H1 (cell line): Measurements from ENCODE around the gene TMPO. TPM values are rescaled to one million over a fixed set of nuclear protein-coding genes. Genes with fewer than 3 reads are reported as not detected.

Source experiments
- CTCF ChIA-PET: fragments of 300-600 bp; sonication (Branson Sonifier 250); formaldehyde crosslinking; loops from one replicate; lab custom pipeline; 2021; ENCODE audit not compliant: partially characterized antibody; lab: Charles Lee
- POLR2A ChIA-PET: fragments of 300-600 bp; sonication (Branson Sonifier 250); formaldehyde crosslinking; loops from one replicate; lab custom pipeline; 2021; ENCODE audit warnings: inconsistent platforms; ENCODE audit not compliant: partially characterized antibody; lab: Charles Lee
- DNase-seq, 2 experiments: peaks; one replicate each; pipeline versions ENCODE4 v3.0.0 to v3.0.0-alpha.2; 2010 to 2022; ENCODE audit warnings: low spot score in 2 of 2, low read depth in 1 of 2, mixed read lengths in 1 of 2
- FAIRE-seq: peaks from 2 replicates; lab custom pipeline; 2011; peaks lifted over from hg19 to GRCh38; lab: Jason Lieb, UNC
- H2AFZ ChIP-seq: 2 replicates; pipeline ENCODE4 v1.8.1; 2012; ENCODE audit warnings: low read length, inconsistent platforms
- H2AK5ac ChIP-seq: 2 replicates; pipeline ENCODE4 v1.6.1; 2013; ENCODE audit warnings: low read depth, low read length
- H2BK120ac ChIP-seq: replicated peaks from 2 replicates; pipeline ENCODE3; 2013; ENCODE audit warnings: low read depth, low read length, inconsistent platforms
- H2BK12ac ChIP-seq: 2 replicates; pipeline ENCODE4 v1.6.1; 2013; ENCODE audit warnings: low read depth, low read length
- H2BK15ac ChIP-seq: 2 replicates; pipeline ENCODE4 v1.6.1; 2013; ENCODE audit warnings: low read length
- H2BK20ac ChIP-seq: 2 replicates; pipeline ENCODE4 v1.6.1; 2013; ENCODE audit warnings: low read length
- H2BK5ac ChIP-seq: 2 replicates; pipeline ENCODE4 v1.6.1; 2013; ENCODE audit warnings: low read depth, low read length
- H3K14ac ChIP-seq: 2 replicates; pipeline ENCODE4 v1.6.1; 2013; ENCODE audit warnings: inconsistent platforms; ENCODE audit not compliant: insufficient read length
- H3K18ac ChIP-seq: 2 replicates; pipeline ENCODE4 v1.6.1; 2013; ENCODE audit warnings: low read length; ENCODE audit errors: extremely low read depth
- H3K23ac ChIP-seq: 2 replicates; pipeline ENCODE4 v1.6.1; 2013; ENCODE audit warnings: inconsistent platforms; ENCODE audit not compliant: insufficient read length
- H3K23me2 ChIP-seq: 2 replicates; pipeline ENCODE4 v1.6.1; 2013; ENCODE audit warnings: low read depth, low read length
- H3K27ac ChIP-seq: 2 replicates; pipeline ENCODE4 v1.6.1; 2011; ENCODE audit warnings: low read depth, low read length, inconsistent platforms
- H3K27me3 ChIP-seq, 4 experiments: replicated peaks in 1 of 4; 1 replicate in 1 of 4; 2 replicates in 3 of 4; pipeline versions ENCODE4 v1.6.1 to v1.8.1; 2011 to 2013; ENCODE audit warnings: low read length in 3 of 4, mild to moderate bottlenecking in 3 of 4, inconsistent platforms in 2 of 4, mixed read lengths in 2 of 4, moderate library complexity in 1 of 4; ENCODE audit not compliant: control insufficient read depth in 3 of 4, insufficient read depth in 3 of 4; ENCODE audit errors: extremely low read depth in 1 of 4
- H3K36me3 ChIP-seq, 4 experiments: 2 replicates each; pipeline versions ENCODE4 v1.6.1 to v1.8.1; 2011 to 2013; ENCODE audit warnings: mild to moderate bottlenecking in 4 of 4, low read length in 3 of 4, moderate library complexity in 2 of 4, control low read depth in 1 of 4, inconsistent platforms in 1 of 4; ENCODE audit not compliant: insufficient read depth in 4 of 4, control insufficient read depth in 2 of 4
- H3K4ac ChIP-seq: replicated peaks from 2 replicates; pipeline ENCODE3; 2013; ENCODE audit warnings: low read length, low read depth, mixed read lengths, inconsistent platforms; ENCODE audit not compliant: insufficient read length
- H3K4me1 ChIP-seq, 4 experiments: replicated peaks in 1 of 4; 1 replicate in 1 of 4; 2 replicates in 3 of 4; pipeline versions ENCODE4 v1.6.1 to v1.8.1; 2011 to 2013; ENCODE audit warnings: low read length in 3 of 4, inconsistent platforms in 2 of 4, mixed read lengths in 1 of 4; ENCODE audit not compliant: insufficient read depth in 4 of 4, control insufficient read depth in 3 of 4
- H3K4me2 ChIP-seq, 2 experiments: 2 replicates each; pipeline versions ENCODE4 v1.6.1 to v1.8.1; 2011 to 2013; ENCODE audit warnings: low read depth in 2 of 2, low read length in 2 of 2, control low read depth in 1 of 2, inconsistent platforms in 1 of 2, mild to moderate bottlenecking in 1 of 2; ENCODE audit not compliant: insufficient read depth in 1 of 2
- H3K4me3 ChIP-seq, 4 experiments: fragments of 200-600, 300-600 bp in 1 of 4; sonication (generic), shearing (Covaris generic), sonication (Bioruptor Twin) in 1 of 4; 2 replicates each; pipeline versions ENCODE4 v1.5.1 to v1.8.1; 2011 to 2016; ENCODE audit warnings: low read length in 4 of 4, low read depth in 3 of 4, control low read depth in 2 of 4, inconsistent platforms in 2 of 4, mild to moderate bottlenecking in 2 of 4, mixed read lengths in 1 of 4, moderate library complexity in 1 of 4; ENCODE audit not compliant: insufficient read depth in 2 of 4; ENCODE audit errors: extremely low read depth in 1 of 4
- H3K56ac ChIP-seq: replicated peaks from 2 replicates; pipeline ENCODE3; 2013; ENCODE audit warnings: low read depth, mild to moderate bottlenecking, mixed read lengths, low read length, inconsistent platforms; ENCODE audit not compliant: insufficient read length
- H3K79me1 ChIP-seq: 2 replicates; pipeline ENCODE4 v1.6.1; 2013; ENCODE audit warnings: low read depth, low read length, control low read depth
- H3K79me2 ChIP-seq, 2 experiments: 2 replicates each; pipeline versions ENCODE4 v1.6.1 to v1.8.1; 2012 to 2013; ENCODE audit warnings: low read length in 2 of 2, mild to moderate bottlenecking in 2 of 2, inconsistent platforms in 1 of 2; ENCODE audit not compliant: insufficient read depth in 2 of 2, control insufficient read depth in 1 of 2
- H3K9ac ChIP-seq, 4 experiments: replicated peaks in 1 of 4; 1 replicate in 1 of 4; 2 replicates in 3 of 4; pipeline versions ENCODE4 v1.6.1 to v1.8.1; 2011 to 2013; ENCODE audit warnings: low read depth in 3 of 4, low read length in 3 of 4, control low read depth in 2 of 4, mild to moderate bottlenecking in 2 of 4, moderate library complexity in 2 of 4, inconsistent platforms in 1 of 4; ENCODE audit errors: extremely low read depth in 1 of 4
- H3K9me3 ChIP-seq, 2 experiments: 2 replicates each; pipeline versions ENCODE4 v1.6.1 to v1.8.1; 2012 to 2013; ENCODE audit warnings: mild to moderate bottlenecking in 2 of 2, moderate library complexity in 2 of 2, control low read depth in 1 of 2, inconsistent platforms in 1 of 2, low read depth in 1 of 2, low read length in 1 of 2, mixed read lengths in 1 of 2; ENCODE audit not compliant: insufficient read depth in 2 of 2
- H4K20me1 ChIP-seq, 2 experiments: replicated peaks in 1 of 2; 2 replicates each; pipeline versions ENCODE3 to v1.8.1; 2011 to 2013; ENCODE audit warnings: inconsistent platforms in 2 of 2, low read length in 2 of 2, mild to moderate bottlenecking in 1 of 2; ENCODE audit not compliant: insufficient read depth in 2 of 2, control insufficient read depth in 1 of 2
- H4K5ac ChIP-seq: 2 replicates; pipeline ENCODE4 v1.6.1; 2013; ENCODE audit warnings: low read length, low read depth, mixed read lengths, inconsistent platforms; ENCODE audit not compliant: insufficient read length
- H4K8ac ChIP-seq: 2 replicates; pipeline ENCODE4 v1.8.0; 2013; ENCODE audit warnings: mild to moderate bottlenecking, moderate library complexity, low read length, inconsistent platforms; ENCODE audit not compliant: insufficient read depth; ENCODE audit errors: extremely low read depth
- H4K91ac ChIP-seq: replicated peaks from 2 replicates; pipeline ENCODE3; 2013; ENCODE audit warnings: low read length, mixed read lengths, inconsistent platforms; ENCODE audit not compliant: insufficient read length
- BACH1 ChIP-seq: IDR thresholded peaks from 2 replicates; pipeline ENCODE4 v1.6.1; 2012; ENCODE audit warnings: low read length, improper control_type of control experiment
- BRCA1 ChIP-seq: IDR thresholded peaks from 2 replicates; pipeline ENCODE4 v1.6.1; 2012; ENCODE audit warnings: low read depth, low read length, improper control_type of control experiment
- CBX8 ChIP-seq: fragments of 300-800, 300-1000 bp; sonication (generic); IDR thresholded peaks from 2 replicates; pipeline ENCODE4 v1.7.1; 2016; ENCODE audit warnings: low read depth, low read length, borderline replicate concordance
- CHD2 ChIP-seq: IDR thresholded peaks from 2 replicates; pipeline ENCODE4 v1.6.1; 2012; ENCODE audit warnings: low read length, improper control_type of control experiment
- CREB1 ChIP-seq: IDR thresholded peaks from 2 replicates; pipeline ENCODE4 v1.6.1; 2012; ENCODE audit warnings: inconsistent platforms
- GTF2F1 ChIP-seq: IDR thresholded peaks from 2 replicates; pipeline ENCODE4 v1.6.1; 2012; ENCODE audit warnings: low read depth, low read length, improper control_type of control experiment, borderline replicate concordance
- HDAC2 ChIP-seq, 2 experiments: fragments of 300-600 bp in 1 of 2; sonication (generic) in 1 of 2; IDR thresholded peaks; 2 replicates each; pipeline ENCODE4 v1.6.1; 2011 to 2012; ENCODE audit warnings: low read depth in 2 of 2, low read length in 2 of 2, mild to moderate bottlenecking in 2 of 2, moderate library complexity in 2 of 2, borderline replicate concordance in 1 of 2, inconsistent platforms in 1 of 2
- JUND ChIP-seq: IDR thresholded peaks from 2 replicates; pipeline ENCODE4 v1.6.1; 2011; ENCODE audit warnings: mild to moderate bottlenecking, improper control_type of control experiment, low read length
- NANOG ChIP-seq: IDR thresholded peaks from 2 replicates; pipeline ENCODE4 v1.6.1; 2011; ENCODE audit warnings: low read length, low read depth, mild to moderate bottlenecking, inconsistent platforms; ENCODE audit not compliant: insufficient read depth, poor library complexity, severe bottlenecking
- RBBP5 ChIP-seq: IDR thresholded peaks from 2 replicates; pipeline ENCODE4 v1.7.1; 2012; ENCODE audit warnings: low read depth, mild to moderate bottlenecking, inconsistent platforms, low read length, moderate library complexity, borderline replicate concordance
- RNF2 ChIP-seq: fragments of 200-900, 300-1000 bp; sonication (generic); IDR thresholded peaks from 2 replicates; pipeline ENCODE4 v1.7.1; 2016; ENCODE audit warnings: borderline replicate concordance, low read depth, mild to moderate bottlenecking, antibody characterized with exemption, low read length; ENCODE audit not compliant: poor library complexity, severe bottlenecking; ENCODE audit errors: missing control alignments
- SIN3A ChIP-seq, 2 experiments: IDR thresholded peaks in 1 of 2; conservative IDR thresholded peaks in 1 of 2; 2 replicates each; pipeline ENCODE4 v1.6.1; 2011 to 2012; ENCODE audit warnings: low read length in 2 of 2, improper control_type of control experiment in 1 of 2, low read depth in 1 of 2, mild to moderate bottlenecking in 1 of 2
- SP2 ChIP-seq: IDR thresholded peaks from 2 replicates; pipeline ENCODE4 v1.6.1; 2012; ENCODE audit warnings: mild to moderate bottlenecking, low read length, inconsistent platforms
- TCF12 ChIP-seq: IDR thresholded peaks from 2 replicates; pipeline ENCODE4 v1.6.1; 2011; ENCODE audit warnings: low read depth, mild to moderate bottlenecking, low read length
- USF2 ChIP-seq: IDR thresholded peaks from 2 replicates; pipeline ENCODE4 v1.6.1; 2011; ENCODE audit warnings: low read length, improper control_type of control experiment
- polyA plus RNA-seq, 7 experiments: library from polyadenylated mRNA; depleted of rRNA in 3 of 7; stranded (reverse) in 5 of 7; unstranded in 2 of 7; fragments of >200 nt in 5 of 7; fragments of 200-250 nt in 2 of 7; gene quantifications; 1 replicate in 5 of 7; 2 replicates in 1 of 7; 4 replicates in 1 of 7; pipeline versions ENCODE4 v1.2.1 to v1.2.3, GENCODE V29; 2011 to 2013; ENCODE audit warnings: missing spikeins in 2 of 7, mixed read lengths in 2 of 7
- total RNA-seq: library from RNA; stranded (reverse); fragmentation: NEBNext Ultra II Directional; extraction: Animal tissue kit (Norgen Biotek cat#: 25700); gene quantifications from 2 replicates; pipeline ENCODE4 v1.2.1, GENCODE V29; 2021

TMPO gene
- total and polyA plus RNA-seq, 2 of the 8 experiments (the other 6 are each of a cell fraction or from before 2014, with no cell fraction given), result 43.9 to 195 TPM

GRCh38 chr12:98475565-98475908 lies 39.9 kb upstream of the TMPO start:
- Histone ChIP-seq H2BK120ac (no peak overlapping the region), H3K79me1 (no peaks in the 10 kb centered on the region), H3K23ac (no peak overlapping the region), H3K4me1 (no peaks in the 10 kb centered on the region), H3K36me3 (no peaks in the 10 kb centered on the region), H4K5ac (no peak overlapping the region), H4K20me1 (no peaks in the 10 kb centered on the region), H2BK5ac (no peak overlapping the region), H3K27me3 (no peaks in the 10 kb centered on the region), H3K9ac (no peak overlapping the region), H3K4ac (no peak overlapping the region), H2AFZ (peak overlapping the region; percentile 40; the same call in 1 of the 2 replicates), H3K4me2 (no peak overlapping the region), H3K56ac (no peak overlapping the region), H3K9me3 (no peaks in the 10 kb centered on the region), H3K79me2 (no peaks in the 10 kb centered on the region), H4K91ac (no peak overlapping the region), H2BK15ac (no peak overlapping the region), H3K14ac (no peak overlapping the region), H3K27ac (no peak overlapping the region), H2BK12ac (no peak overlapping the region), H2BK20ac (no peak overlapping the region), H3K18ac (no peak overlapping the region), H3K23me2 (no peaks in the 10 kb centered on the region), H2AK5ac (no peak overlapping the region), H3K4me3 (no peak overlapping the region), H4K8ac (no peak overlapping the region)
- POLR2A ChIA-PET, result no interaction called here
- CTCF ChIA-PET, result interaction anchor here (1.0 kb wide), 1 partner anchor 16 kb away, joined by 4 read pairs; no protein-coding TSS in a partner anchor
- FAIRE-seq, result no peak
- DNase-seq, result no peak
- TF ChIP-seq JUND (no peak), RNF2 (no peak), CBX8 (no peak), BACH1 (no peak), GTF2F1 (no peak), SP2 (no peak), CHD2 (no peak), USF2 (no peak), BRCA1 (no peak), HDAC2 (IDR thresholded peaks at IDR 0.05; ENCODE audit: borderline replicate concordance in 1 of 2, low read depth in 2 of 2, low read length in 2 of 2) (no peak), CREB1 (no peak), SIN3A (conservative IDR thresholded peaks at IDR 0.05 in 1 of 2, IDR thresholded peaks at IDR 0.05 in 1 of 2; ENCODE audit: low read depth in 1 of 2, low read length in 2 of 2) (no peak), NANOG (no peak), TCF12 (no peak), RBBP5 (no peak)
